CD4-positive, alpha-beta T cell (primary cell): ENCODE measurements around the gene GPR89A. TPM values are rescaled to one million over a fixed set of nuclear protein-coding genes. Genes with fewer than 3 reads are reported as not detected.

Experiments used
- ATAC-seq: fragments of 200-7000 bp; cut with Tn5 transposase; one replicate; pipeline ENCODE4 v1.10.0; 2022; ENCODE audit warnings: mild to moderate bottlenecking; ENCODE audit not compliant: poor library complexity
- CTCF ChIA-PET: fragments of 350-600 bp; sonication (Branson Sonifier 250); formaldehyde crosslinking; loops from one replicate; lab custom pipeline; 2021; ENCODE audit warnings: antibody characterized with exemption, inconsistent platforms; lab: Charles Lee
- POLR2A ChIA-PET: fragments of 350-600 bp; sonication (Branson Sonifier 250); formaldehyde crosslinking; loops from one replicate; lab custom pipeline; 2021; ENCODE audit warnings: antibody characterized with exemption, inconsistent platforms; lab: Charles Lee
- DNase-seq, 14 experiments: peaks; one replicate each; pipeline ENCODE4 v3.0.0-alpha.2; 2013 to 2020; ENCODE audit warnings: mixed read lengths in 2 of 14
- H3K27ac ChIP-seq, 2 donors: one replicate each; pipeline versions ENCODE4 v1.5.1 to v1.7.0; 2013; ENCODE audit warnings: low read length in 2 of 2, low read depth in 1 of 2, mild to moderate bottlenecking in 1 of 2
- H3K27me3 ChIP-seq, 2 experiments: 1 replicate in 1 of 2; 2 replicates in 1 of 2; pipeline versions ENCODE4 v1.6.1 to v1.7.0; 2013; ENCODE audit warnings: low read length in 2 of 2, control low read depth in 1 of 2, mild to moderate bottlenecking in 1 of 2, moderate library complexity in 1 of 2; ENCODE audit not compliant: insufficient read depth in 2 of 2, control insufficient read depth in 1 of 2
- H3K36me3 ChIP-seq: one replicate; pipeline ENCODE4 v1.6.1; 2013; ENCODE audit warnings: low read length, control low read depth; ENCODE audit not compliant: insufficient read depth
- H3K4me1 ChIP-seq: one replicate; pipeline ENCODE4 v1.6.1; 2013; ENCODE audit warnings: low read length, control low read depth; ENCODE audit not compliant: insufficient read depth
- H3K4me3 ChIP-seq: one replicate; pipeline ENCODE4 v1.5.1; 2013; ENCODE audit warnings: mild to moderate bottlenecking, low read length, moderate library complexity
- H3K9me3 ChIP-seq, 2 experiments: 1 replicate in 1 of 2; 2 replicates in 1 of 2; pipeline versions ENCODE4 v1.6.1 to v1.7.0; 2013; ENCODE audit warnings: low read length in 2 of 2, mild to moderate bottlenecking in 2 of 2, control low read depth in 1 of 2, moderate library complexity in 1 of 2; ENCODE audit not compliant: control insufficient read depth in 1 of 2, insufficient read depth in 1 of 2
- H3K27ac Mint-ChIP-seq: one replicate; pipeline ENCODE4 v1.8.0; 2020; ENCODE audit warnings: mixed read lengths
- H3K27me3 Mint-ChIP-seq: one replicate; pipeline ENCODE4 v1.8.0; 2021; ENCODE audit warnings: mixed read lengths
- H3K36me3 Mint-ChIP-seq: one replicate; pipeline ENCODE4 v1.8.0; 2021; ENCODE audit warnings: low read depth, mixed read lengths
- H3K4me1 Mint-ChIP-seq: one replicate; pipeline ENCODE4 v1.8.0; 2021; ENCODE audit warnings: low read depth, mixed read lengths
- H3K4me3 Mint-ChIP-seq: one replicate; pipeline ENCODE4 v1.8.0; 2020; ENCODE audit warnings: mild to moderate bottlenecking, mixed read lengths
- H3K9me3 Mint-ChIP-seq: one replicate; pipeline ENCODE4 v1.8.0; 2020; ENCODE audit warnings: mixed read lengths
- CTCF ChIP-seq: fragments of 200-600 bp; IDR thresholded peaks from one replicate; pipeline ENCODE4 v1.8.0; 2022; ENCODE audit warnings: antibody characterized with exemption, mild to moderate bottlenecking
- intact Hi-C, 2 experiments: fragments of 100-400 bp; cut with DNase I in 1 of 2; cut with micrococcal nuclease in 1 of 2; formaldehyde crosslinking; loops; one replicate each; pipeline versions ENCODE4 v1.15.1 to v1.9.0; 2023 to 2025; cut with DNase I, micrococcal nuclease
- total RNA-seq, 174 experiments: library from RNA in 2 of 174; stranded (reverse) in 2 of 174; gene quantifications; one replicate each; pipeline ENCODE4 v1.2.3 and lab custom pipeline; 2021 to 2026

The GPR89A gene
- total RNA-seq, 2 experiments from 2014 or later: 23.8 to 25.2 TPM

DNA sequence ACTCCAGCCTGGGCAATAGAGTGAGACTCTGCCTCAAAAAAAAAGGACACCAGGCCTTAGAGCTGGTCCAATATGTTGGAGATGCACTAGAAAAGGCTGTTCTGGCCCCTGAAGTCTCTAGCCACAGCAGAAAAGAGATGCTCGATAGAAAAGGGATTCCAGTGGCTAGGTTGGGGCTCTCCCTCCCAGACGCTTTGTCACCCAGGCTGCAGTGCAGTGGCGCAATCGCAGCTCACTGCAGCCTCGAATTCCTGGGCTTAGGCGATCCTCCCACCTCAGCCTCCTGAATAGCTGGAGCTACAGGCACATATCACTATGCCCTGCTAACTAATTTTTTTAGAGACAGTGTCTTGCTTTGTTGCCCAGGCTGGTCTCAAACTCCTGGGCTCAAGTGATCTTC lies 81.1 kb downstream of the GPR89A start:
- peak overlapping the region; percentile 63 for H3K27ac Mint-ChIP-seq
- no peaks in the 10 kb centered on the region for H3K36me3 Mint-ChIP-seq
- DNase-seq (no peak), ATAC-seq (no peak)
- H3K27ac ChIP-seq: peak overlapping the region in 1 of 2 donors; percentile 70
- no peaks in the 10 kb centered on the region for H3K9me3 Mint-ChIP-seq
- H3K36me3 ChIP-seq: no peaks in the 10 kb centered on the region
- peaks cover 20% of the 10 kb centered on the region for H3K4me1 Mint-ChIP-seq
- ChIA-PET POLR2A (no interaction called here), CTCF (no interaction called here)
- H3K4me1 ChIP-seq: peaks cover 26% of the 10 kb centered on the region
- H3K27me3 Mint-ChIP-seq: no peaks in the 10 kb centered on the region
- intact Hi-C loops: no loop called here
- H3K4me3 Mint-ChIP-seq: no peak overlapping the region
- no peaks in the 10 kb centered on the region for H3K9me3 ChIP-seq
- H3K4me3 ChIP-seq: no peak overlapping the region
- no peak for TF ChIP-seq CTCF
- H3K27me3 ChIP-seq: no peaks in the 10 kb centered on the region

GRCh38 chr1:145689922-145690321 lies 82.1 kb downstream of the GPR89A start:
- Mint-ChIP-seq H3K27ac (peak overlapping the region; percentile 63), H3K4me1 (peaks cover 20% of the 10 kb centered on the region), H3K9me3 (no peaks in the 10 kb centered on the region), H3K27me3 (no peaks in the 10 kb centered on the region), H3K36me3 (no peaks in the 10 kb centered on the region), H3K4me3 (peak overlapping the region; percentile 38)
- DNase-seq (no peak), ATAC-seq (no peak)
- POLR2A ChIA-PET: no interaction called here
- peak overlapping the region in 1 of 2 donors; percentile 70 for H3K27ac ChIP-seq
- no peaks in the 10 kb centered on the region for H3K9me3 ChIP-seq
- no peaks in the 10 kb centered on the region for H3K36me3 ChIP-seq
- peaks cover 26% of the 10 kb centered on the region for H3K4me1 ChIP-seq
- CTCF ChIA-PET: no interaction called here
- TF ChIP-seq CTCF: no peak
- no peak overlapping the region for H3K4me3 ChIP-seq
- no peaks in the 10 kb centered on the region for H3K27me3 ChIP-seq
- intact Hi-C loops: no loop called here

- CTCF ChIA-PET: no interaction called here
- Mint-ChIP-seq H3K4me1 (peaks cover 20% of the 10 kb centered on the region), H3K27me3 (no peaks in the 10 kb centered on the region), H3K27ac (peak overlapping the region; percentile 63), H3K36me3 (no peaks in the 10 kb centered on the region), H3K9me3 (no peaks in the 10 kb centered on the region), H3K4me3 (peak overlapping the region; percentile 35)
- H3K36me3 ChIP-seq: no peaks in the 10 kb centered on the region
- peak in 6 of 14 experiments; percentile 3 to 82 (median 35) for DNase-seq
- H3K27me3 ChIP-seq: no peaks in the 10 kb centered on the region
- no peak overlapping the region for H3K4me3 ChIP-seq
- peaks cover 26% of the 10 kb centered on the region for H3K4me1 ChIP-seq
- peak overlapping the region in 1 of 2 donors; percentile 18 for H3K27ac ChIP-seq
- intact Hi-C loops: no loop called here
- no peak for TF ChIP-seq CTCF
- POLR2A ChIA-PET: no interaction called here
- ATAC-seq: peak; percentile 61
- H3K9me3 ChIP-seq: no peaks in the 10 kb centered on the region
Observed at GRCh38 chr1:145690587-145691558, 83.1 kb downstream of the GPR89A start.
